ENCODE measurements around the gene IL21R.

Gene IL21R

DNA sequence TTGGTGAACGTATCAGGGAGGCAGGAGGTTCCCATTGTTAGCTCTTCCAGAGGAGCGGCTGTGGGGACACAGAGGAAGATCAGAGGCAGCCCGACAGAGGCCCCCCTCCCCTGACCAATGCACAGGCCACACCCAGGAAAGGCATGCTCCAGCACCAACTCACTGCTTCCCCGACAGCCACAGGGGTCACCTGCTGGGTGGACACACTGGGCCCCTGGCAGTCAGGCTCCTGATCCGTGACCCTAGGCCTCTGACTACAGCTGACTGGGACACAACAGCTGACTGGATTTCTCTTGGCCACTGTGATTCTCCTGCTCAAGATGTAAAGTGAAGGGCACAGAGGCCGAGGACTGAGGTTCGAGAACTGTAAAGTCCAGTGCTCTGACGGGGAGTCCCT, 63.5 kb downstream of the IL21R start:
- DNase-seq = no peak

DNA sequence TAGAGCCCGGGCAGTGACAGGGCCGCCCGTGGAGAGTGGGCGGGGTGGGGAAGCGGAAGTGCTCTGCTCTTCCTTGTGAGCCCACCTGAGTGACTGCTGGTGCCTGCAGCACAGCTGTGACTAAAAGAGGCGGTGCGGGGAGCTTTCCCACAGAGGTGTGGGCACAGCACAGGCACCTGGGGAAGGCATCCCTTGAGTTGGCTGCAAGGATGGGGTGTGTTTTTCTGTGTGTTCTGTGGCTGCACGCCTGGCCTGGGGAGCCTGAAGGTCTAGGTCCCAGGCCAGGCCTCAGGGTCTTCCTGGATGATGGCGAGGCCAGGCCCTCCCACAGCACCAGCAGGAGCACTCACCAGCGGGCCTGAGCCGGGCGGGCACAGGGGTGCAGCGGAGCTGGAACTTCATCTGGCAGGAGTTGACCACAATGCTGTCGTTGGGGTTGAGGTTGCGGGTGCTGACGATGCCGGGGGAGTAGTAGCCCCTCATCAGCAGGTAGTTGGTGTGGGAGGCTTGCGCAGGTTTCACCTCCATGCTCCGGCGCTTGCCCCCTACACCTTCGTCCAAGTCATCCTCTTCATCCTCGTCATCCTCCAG, 67.1 kb downstream of the IL21R start:
- DNase-seq = no peak

- DNase-seq = no peak
Observed at GRCh38 chr16:27470567-27471431, 68.8 kb downstream of the IL21R start.

GRCh38 chr16:27471661-27472060, 69.7 kb downstream of the IL21R start:
- DNase-seq = no peak

GRCh38 chr16:27472091-27473020, 70.4 kb downstream of the IL21R start:
- no peak for DNase-seq

DNA sequence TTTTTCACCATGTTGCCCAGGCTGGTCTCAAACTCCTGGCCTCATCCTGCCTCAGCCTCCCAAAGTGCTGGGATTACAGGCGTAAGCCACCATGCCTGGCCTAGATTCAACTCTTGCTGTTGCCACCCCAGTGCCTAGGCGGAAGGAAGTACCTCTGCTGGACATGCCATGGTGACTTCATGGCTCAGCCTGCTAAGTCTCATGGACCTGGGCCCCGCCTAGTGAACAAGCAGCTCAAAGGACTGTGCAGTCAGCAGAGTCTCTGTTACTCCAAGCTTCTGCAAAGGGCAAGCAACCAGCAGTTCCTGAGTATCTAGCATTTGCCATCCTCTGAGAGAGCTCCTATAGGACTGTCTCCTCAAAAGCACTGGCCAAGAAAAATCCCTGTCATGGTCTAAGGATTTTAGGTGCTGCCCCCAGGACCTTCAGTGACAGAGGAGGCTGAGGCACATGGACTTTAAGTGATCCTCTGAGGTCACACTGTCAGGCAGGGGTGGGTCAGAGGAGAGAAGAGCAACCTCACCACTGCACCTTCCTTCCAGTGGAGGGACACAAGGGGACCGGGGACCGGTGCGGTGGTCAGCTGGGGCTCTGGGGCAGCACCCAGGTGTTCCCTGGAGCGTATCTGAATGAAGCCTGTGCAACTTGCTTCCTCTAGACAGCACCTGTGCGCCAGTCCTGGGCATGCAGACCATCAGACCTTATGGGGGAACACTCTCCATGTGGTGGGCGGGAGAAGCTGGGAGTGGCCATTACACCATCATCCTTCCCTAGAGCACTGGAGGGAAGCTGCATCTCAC, 71.3 kb downstream of the IL21R start:
- DNase-seq = no peak

DNA sequence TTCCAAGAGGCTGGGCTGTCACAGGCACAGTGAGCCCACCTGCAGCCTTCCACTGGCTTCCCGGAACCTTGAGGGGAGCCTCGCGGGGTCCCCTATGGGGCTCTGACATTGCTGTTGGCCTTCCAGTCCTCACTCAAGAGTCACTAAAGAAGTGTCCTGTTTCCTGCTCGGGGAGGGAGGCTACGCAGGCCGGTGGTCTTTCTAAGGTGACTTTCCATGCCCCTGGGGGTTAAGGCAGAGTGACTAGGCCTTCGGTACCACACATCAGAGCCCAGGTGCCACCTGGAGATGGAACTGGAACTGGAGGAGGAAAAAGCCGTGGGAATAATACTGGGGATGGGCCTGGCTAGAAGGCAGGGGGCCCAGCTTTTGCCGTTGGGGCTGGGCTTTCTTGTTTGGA, 72.1 kb downstream of the IL21R start:
- DNase-seq = no peak

DNA sequence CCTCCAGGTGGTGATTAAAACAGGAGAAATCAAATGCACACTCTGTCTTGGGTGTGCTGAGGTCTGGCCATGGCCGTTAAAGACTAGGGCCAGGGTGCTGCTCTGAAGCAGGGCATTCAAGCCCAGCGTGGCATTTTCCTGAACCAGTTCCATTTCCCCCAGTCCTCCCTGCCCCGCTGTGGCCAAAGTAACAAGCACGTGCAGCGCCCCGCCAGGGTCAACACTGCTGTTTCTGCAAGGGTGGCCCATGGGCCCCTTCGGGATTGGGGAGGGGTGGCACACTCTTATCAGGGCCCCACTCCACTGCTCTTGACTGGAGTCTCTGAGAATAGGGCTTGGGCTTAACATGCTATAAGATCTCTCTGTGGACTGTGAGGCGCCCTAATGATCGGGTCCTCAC, 72.9 kb downstream of the IL21R start:
- DNase-seq = no peak

- no peak for DNase-seq
Observed at GRCh38 chr16:27475561-27475960, 73.6 kb downstream of the IL21R start.

DNA sequence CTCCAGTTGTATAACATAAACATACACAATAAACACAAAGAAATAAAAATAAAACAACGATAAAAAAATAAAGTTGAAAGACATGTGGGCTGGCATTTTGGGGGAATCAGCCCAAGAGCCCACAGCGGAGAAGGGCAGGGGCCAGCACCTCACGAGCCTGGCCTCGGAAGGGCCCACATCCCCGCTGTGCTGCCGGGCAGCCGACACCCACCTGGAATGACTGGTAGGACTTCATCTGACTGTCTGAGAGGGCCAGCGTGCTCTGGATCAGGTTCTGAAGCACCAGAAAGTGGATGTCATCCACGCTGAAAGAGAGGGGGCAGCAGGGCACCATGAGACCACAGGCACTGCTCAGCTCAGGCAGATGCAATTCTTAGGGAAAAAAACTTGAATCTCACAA, 74.3 kb downstream of the IL21R start:
- DNase-seq = no peak

GRCh38 chr16:27480761-27481160, 78.8 kb downstream of the IL21R start:
- no peak for DNase-seq

- no peak for DNase-seq
Observed at GRCh38 chr16:27481282-27481934, 79.4 kb downstream of the IL21R start.

GRCh38 chr16:27482397-27483087, 80.6 kb downstream of the IL21R start:
- no peak for DNase-seq

DNA sequence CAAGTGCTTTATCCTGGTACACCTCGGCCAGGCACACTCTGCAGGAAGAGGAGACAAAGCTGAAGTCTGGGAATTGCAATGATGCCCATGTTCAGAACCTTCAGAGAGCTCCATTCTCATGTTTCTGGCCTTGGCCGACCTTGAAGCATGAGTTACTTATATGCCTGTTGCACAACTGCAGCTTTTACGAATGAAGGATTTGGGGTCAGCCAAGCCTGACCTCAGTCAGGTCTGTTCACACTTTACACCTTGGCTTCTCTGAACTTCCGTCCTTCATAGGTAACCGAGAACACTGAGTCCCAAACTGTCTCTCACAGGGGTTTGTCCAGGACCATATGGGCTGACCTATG, 81.1 kb downstream of the IL21R start:
- no peak for DNase-seq

DNA sequence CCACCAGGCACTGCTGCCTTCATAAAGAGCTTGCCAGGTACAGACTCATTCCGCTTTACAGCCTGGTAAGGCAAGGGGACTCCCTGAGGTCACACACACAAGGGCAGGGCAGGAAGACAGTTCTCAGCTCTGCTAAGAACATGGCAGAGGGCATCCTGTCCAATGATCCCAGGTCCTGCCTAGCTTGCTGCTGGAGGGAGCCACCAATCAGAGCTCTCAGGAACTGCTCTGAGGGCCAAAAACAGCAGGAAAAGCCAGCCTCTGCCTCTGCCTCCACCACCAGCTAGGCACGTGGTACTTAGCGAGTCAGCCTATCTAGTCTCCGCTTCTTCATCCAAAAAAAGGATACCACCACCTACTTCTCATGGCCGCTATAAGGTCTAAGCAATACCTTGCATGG, 81.7 kb downstream of the IL21R start:
- DNase-seq = no peak

DNA sequence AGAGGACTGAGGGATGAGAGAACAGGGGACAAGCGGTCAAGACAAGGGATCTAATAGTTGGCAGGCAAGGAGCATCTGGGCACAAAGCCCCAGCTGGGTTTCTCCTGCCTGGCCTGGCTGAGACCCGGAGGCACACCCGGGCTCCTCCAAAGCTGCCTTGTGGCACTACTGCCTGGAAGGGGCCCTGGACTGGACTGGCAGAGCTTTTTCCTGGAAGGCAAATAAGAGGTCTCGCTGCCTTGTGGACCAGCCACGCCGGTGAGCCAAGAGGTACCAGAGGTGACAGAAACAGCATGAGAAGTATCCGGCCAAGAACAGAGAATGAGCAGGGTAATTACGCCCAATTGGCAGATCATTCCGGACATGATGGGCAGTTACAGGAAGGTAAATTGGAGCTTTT, 83.2 kb downstream of the IL21R start:
- no peak for DNase-seq

- DNase-seq = no peak
Observed at GRCh38 chr16:27485811-27486210, 83.8 kb downstream of the IL21R start.

DNA sequence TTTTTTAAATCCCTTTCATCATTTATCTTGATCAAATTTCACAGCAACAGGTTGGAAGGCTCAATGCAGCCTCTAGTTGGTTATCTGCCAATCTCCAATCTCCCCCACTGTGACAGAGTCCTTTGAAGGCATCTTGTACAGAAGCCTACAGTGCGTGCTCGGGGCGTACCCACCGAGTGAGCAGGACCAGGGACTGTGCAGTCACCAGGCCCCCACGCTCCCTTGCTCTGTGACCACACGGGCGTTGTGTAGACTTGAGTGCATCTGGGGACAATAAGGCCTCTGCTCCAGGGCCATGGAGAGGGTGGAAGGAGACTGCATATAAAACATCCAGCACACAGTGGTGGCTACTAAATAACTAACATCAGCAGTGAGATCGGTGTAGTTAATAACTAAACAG, 84.4 kb downstream of the IL21R start:
- no peak for DNase-seq

DNA sequence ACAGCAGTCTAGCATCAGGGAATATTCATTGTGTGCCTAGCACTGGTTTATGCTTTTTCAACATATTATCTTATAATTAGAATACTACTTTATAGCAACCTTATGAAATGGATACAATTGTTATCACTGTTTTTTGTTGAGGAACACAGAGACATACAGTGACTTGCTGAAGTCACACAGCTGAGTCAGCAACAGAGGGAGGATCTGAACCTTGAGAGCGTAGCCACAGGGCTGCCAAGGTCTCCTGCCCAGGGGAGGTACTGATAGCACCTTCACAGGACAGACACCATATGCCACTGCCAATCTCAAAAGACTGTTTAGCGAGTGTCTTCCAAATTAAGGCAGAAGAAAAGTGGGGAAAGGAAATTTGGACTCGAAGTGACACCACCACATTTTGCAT, 84.8 kb downstream of the IL21R start:
- no peak for DNase-seq

- DNase-seq = no peak
Observed at GRCh38 chr16:27489421-27489820, 87.4 kb downstream of the IL21R start.

DNA sequence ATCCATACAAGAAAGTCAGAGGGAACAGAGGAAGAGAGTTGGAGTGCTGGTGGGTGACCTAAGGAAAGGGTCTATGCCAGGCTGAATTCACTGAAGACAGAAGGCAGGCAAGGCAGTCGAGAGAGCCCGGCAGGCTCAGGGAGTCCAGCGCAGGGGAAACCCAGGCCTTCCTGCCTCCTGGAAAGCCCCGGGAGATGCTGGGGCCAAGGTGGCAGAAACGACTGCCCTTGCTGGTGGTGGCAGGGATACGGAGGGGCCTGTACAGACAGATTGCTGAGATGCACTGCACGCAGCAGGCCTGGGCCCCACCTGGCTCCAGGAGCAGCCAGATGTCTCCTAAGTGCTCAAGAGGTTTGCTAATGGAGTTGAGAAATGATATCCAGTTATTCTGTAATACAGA, 87.9 kb downstream of the IL21R start:
- no peak for DNase-seq
